ENCODE measurements around the gene SMG7. TPM values are rescaled to one million over a fixed set of nuclear protein-coding genes. Genes with fewer than 3 reads are reported as not detected.

Gene SMG7
- total RNA-seq, 1 donor from 2014 or later: 71.8 TPM

DNA sequence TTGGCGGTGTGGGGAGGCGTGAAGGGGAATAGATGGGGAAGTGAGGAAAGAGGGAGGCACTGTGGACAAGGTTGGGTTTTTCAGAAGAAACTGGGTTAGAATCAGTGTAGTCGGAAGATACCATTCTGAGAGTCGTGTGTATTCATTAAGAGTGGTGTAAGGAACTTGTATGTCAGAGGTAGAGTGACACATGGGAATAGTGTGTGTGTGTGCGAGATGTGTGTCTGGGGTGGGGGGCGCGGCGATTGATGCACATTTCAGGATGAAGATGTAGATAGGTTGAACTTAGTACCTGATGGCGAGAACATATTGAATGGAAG lies 878 bp downstream of the SMG7 start:
- TF ChIP-seq, protein P1, sequence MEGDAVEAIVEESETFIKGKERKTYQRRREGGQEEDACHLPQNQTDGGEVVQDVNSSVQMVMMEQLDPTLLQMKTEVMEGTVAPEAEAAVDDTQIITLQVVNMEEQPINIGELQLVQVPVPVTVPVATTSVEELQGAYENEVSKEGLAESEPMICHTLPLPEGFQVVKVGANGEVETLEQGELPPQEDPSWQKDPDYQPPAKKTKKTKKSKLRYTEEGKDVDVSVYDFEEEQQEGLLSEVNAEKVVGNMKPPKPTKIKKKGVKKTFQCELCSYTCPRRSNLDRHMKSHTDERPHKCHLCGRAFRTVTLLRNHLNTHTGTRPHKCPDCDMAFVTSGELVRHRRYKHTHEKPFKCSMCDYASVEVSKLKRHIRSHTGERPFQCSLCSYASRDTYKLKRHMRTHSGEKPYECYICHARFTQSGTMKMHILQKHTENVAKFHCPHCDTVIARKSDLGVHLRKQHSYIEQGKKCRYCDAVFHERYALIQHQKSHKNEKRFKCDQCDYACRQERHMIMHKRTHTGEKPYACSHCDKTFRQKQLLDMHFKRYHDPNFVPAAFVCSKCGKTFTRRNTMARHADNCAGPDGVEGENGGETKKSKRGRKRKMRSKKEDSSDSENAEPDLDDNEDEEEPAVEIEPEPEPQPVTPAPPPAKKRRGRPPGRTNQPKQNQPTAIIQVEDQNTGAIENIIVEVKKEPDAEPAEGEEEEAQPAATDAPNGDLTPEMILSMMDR (IDR thresholded peaks at IDR 0.05; ENCODE audit: unreplicated experiment): no peak
- peaks cover 16% of the 10 kb centered on the region for H3K4me1 Mint-ChIP-seq (ENCODE audit: low read depth)
- H3K4me3 Mint-ChIP-seq (ENCODE audit: low read depth): peak overlapping the region; percentile 82
- H3K27ac Mint-ChIP-seq: peak overlapping the region; percentile 93
- H3K36me3 Mint-ChIP-seq (ENCODE audit: insufficient read depth): no peaks in the 10 kb centered on the region
- H3K27me3 Mint-ChIP-seq: no peaks in the 10 kb centered on the region
- H3K9me3 Mint-ChIP-seq (ENCODE audit: low read depth): no peaks in the 10 kb centered on the region
- DNase-seq (ENCODE audit: low spot score, unreplicated experiment): no peak

DNA sequence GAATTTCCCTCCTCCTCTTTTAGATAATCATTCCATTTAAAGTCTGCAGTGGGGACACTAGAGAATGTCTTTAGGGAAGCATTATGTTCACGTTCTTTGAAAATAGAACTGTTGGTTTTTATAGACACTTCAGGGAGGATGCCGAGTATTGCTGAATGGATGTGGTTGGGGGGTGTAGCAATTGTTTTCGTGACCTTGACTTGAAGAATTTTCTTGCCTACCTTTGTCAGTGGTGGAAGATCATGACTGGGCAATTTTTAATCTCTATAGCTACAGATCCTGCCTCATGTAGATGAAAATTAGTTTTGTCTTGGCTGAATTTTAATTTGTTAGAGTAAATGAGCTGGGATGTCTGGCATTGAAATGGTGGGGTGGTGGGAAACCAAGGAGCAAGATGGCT lies 3.8 kb downstream of the SMG7 start:
- no peaks in the 10 kb centered on the region for H3K9me3 Mint-ChIP-seq (ENCODE audit: low read depth)
- DNase-seq (ENCODE audit: low spot score, unreplicated experiment): no peak
- H3K27me3 Mint-ChIP-seq: no peaks in the 10 kb centered on the region
- TF ChIP-seq, protein P1 (IDR thresholded peaks at IDR 0.05; ENCODE audit: unreplicated experiment): no peak
- no peak overlapping the region for H3K27ac Mint-ChIP-seq
- peaks cover 25% of the 10 kb centered on the region for H3K4me1 Mint-ChIP-seq (ENCODE audit: low read depth)
- H3K4me3 Mint-ChIP-seq (ENCODE audit: low read depth): no peak overlapping the region
- no peaks in the 10 kb centered on the region for H3K36me3 Mint-ChIP-seq (ENCODE audit: insufficient read depth)

DNA sequence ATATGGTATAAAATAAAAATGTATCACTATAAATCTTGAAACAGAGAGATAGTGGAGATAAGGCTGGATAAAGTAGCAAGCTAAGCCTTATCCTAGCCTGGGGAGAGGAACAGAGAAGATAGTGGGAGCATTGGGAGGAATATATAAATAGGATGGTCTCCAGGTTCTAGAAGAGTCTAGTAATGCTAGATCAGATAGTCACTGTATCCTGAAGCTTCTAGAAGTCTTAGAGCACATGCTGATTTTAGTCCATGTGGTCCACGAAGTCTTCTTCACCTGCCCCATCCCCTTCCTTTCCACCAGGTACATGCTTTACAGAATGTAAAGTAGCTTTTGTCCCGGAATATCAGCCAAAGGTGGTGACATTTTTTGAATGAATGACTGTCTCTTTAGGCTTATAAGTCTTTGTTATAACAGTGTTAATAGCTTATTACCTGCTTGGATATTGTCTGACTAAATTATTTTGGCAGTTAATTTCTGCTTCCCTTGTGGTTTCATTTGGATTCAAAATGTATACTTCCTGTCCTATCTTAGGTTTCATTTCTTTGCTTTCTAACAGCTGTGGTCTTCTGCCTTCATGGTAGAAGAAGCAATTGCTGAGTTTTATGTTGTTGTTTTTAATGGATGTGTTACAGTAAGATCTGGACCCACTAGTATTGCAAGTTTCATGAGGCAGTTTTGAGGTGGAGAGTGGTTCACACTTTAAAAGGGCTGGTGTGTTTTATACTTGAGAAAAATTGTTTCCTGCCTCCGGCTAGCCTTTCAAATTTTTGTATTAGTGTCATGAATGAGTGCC lies 5.9 kb downstream of the SMG7 start:
- TF ChIP-seq, protein P1 (IDR thresholded peaks at IDR 0.05; ENCODE audit: unreplicated experiment): no peak
- Mint-ChIP-seq H3K9me3 (ENCODE audit: low read depth) (no peaks in the 10 kb centered on the region), H3K27ac (no peak overlapping the region), H3K4me1 (ENCODE audit: low read depth) (peaks cover 29% of the 10 kb centered on the region), H3K4me3 (ENCODE audit: low read depth) (no peak overlapping the region), H3K36me3 (ENCODE audit: insufficient read depth) (no peaks in the 10 kb centered on the region), H3K27me3 (no peaks in the 10 kb centered on the region)
- no peak for DNase-seq (ENCODE audit: low spot score, unreplicated experiment)

DNA sequence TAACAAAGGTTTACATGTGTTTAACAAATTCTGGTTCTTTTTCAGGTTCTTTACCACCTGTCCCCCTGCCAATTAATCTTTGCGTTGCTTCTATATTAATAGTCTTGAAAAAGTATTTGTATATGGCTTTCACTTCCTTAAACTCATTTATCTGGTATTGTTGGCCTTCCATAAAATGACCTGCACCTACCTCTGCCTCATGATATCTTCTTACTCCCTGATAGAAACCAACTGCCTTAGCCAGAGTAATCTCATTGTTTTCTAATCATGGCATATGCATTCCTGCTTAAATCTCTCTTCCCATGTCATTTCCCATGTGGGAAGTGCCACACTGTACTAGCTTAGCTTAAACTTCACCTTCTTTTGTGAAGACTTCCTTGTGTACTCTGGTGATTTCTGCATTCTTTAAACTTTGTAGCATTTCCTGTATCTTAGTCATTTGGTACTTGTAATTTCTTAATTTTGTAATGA lies 8.7 kb downstream of the SMG7 start:
- no peak overlapping the region for H3K27ac Mint-ChIP-seq
- TF ChIP-seq, protein P1 (IDR thresholded peaks at IDR 0.05; ENCODE audit: unreplicated experiment): no peak
- no peaks in the 10 kb centered on the region for H3K9me3 Mint-ChIP-seq (ENCODE audit: low read depth)
- no peak overlapping the region for H3K4me3 Mint-ChIP-seq (ENCODE audit: low read depth)
- H3K4me1 Mint-ChIP-seq (ENCODE audit: low read depth): peaks cover 24% of the 10 kb centered on the region
- no peaks in the 10 kb centered on the region for H3K36me3 Mint-ChIP-seq (ENCODE audit: insufficient read depth)
- no peak for DNase-seq (ENCODE audit: low spot score, unreplicated experiment)
- no peaks in the 10 kb centered on the region for H3K27me3 Mint-ChIP-seq

DNA sequence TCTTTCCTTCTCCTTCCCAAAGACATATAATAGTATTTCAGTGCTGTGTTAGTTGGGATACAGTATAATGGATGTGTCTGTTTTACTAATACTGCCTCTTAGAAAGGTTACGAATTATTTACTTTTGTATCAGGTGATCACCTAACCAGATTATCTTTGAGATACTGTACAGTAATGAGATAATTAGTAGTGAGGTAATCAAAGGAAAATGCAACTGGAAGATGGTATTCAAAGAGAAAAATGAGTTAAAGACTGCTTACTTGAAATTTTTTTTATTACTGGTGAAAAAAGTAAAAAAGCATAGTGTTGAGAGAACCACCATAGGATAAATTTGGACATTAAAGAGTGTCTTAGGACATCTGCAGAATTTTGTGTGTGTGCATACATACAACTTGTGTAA lies 10.9 kb downstream of the SMG7 start:
- Mint-ChIP-seq H3K9me3 (ENCODE audit: low read depth) (no peaks in the 10 kb centered on the region), H3K36me3 (ENCODE audit: insufficient read depth) (no peaks in the 10 kb centered on the region), H3K4me3 (ENCODE audit: low read depth) (no peak overlapping the region), H3K27ac (no peak overlapping the region), H3K4me1 (ENCODE audit: low read depth) (peaks cover 24% of the 10 kb centered on the region), H3K27me3 (no peaks in the 10 kb centered on the region)
- TF ChIP-seq, protein P1 (IDR thresholded peaks at IDR 0.05; ENCODE audit: unreplicated experiment): no peak
- no peak for DNase-seq (ENCODE audit: low spot score, unreplicated experiment)

All from progenitor cell of endocrine pancreas (in vitro differentiated cells).